DND-41 (cell line): ENCODE data around the gene SAPCD2.

Experiments used
- ATAC-seq: fragments of 200-7000 bp; cut with Tn5 transposase; 3 replicates; pipeline ENCODE4 v1.9.1; 2021; ENCODE audit warnings: low read depth; ENCODE audit not compliant: insufficient read depth
- DNase-seq: peaks from one replicate; pipeline ENCODE4 v3.0.0-alpha.2; 2020
- H2AFZ ChIP-seq: 2 replicates; pipeline ENCODE4 v1.6.0; 2012; ENCODE audit warnings: low read depth, low read length
- H3K27ac ChIP-seq: 2 replicates; pipeline ENCODE4 v1.5.1; 2012; ENCODE audit warnings: low read length, inconsistent platforms
- H3K27me3 ChIP-seq: fragments of 200-600 bp; sonication (generic); 2 replicates; pipeline ENCODE4 v1.6.0; 2012; ENCODE audit warnings: low read length, mild to moderate bottlenecking, inconsistent platforms; ENCODE audit not compliant: insufficient read depth, poor library complexity
- H3K36me3 ChIP-seq: 2 replicates; pipeline ENCODE4 v1.5.1; 2012; ENCODE audit warnings: low read length, inconsistent platforms; ENCODE audit not compliant: insufficient read depth
- H3K4me1 ChIP-seq: 2 replicates; pipeline ENCODE4 v1.5.1; 2012; ENCODE audit warnings: mild to moderate bottlenecking, low read length; ENCODE audit not compliant: insufficient read depth
- H3K4me2 ChIP-seq: 2 replicates; pipeline ENCODE4 v1.6.0; 2012; ENCODE audit warnings: mild to moderate bottlenecking, moderate library complexity, low read length, inconsistent platforms; ENCODE audit not compliant: insufficient read depth
- H3K4me3 ChIP-seq, 2 experiments: fragments of 200-600 bp in 1 of 2; shearing (Covaris generic) in 1 of 2; 2 replicates each; pipeline ENCODE4 v1.5.1; 2012 to 2016; ENCODE audit warnings: inconsistent platforms in 2 of 2, low read length in 2 of 2, mild to moderate bottlenecking in 2 of 2, low read depth in 1 of 2, moderate library complexity in 1 of 2
- H3K79me2 ChIP-seq: 2 replicates; pipeline ENCODE4 v1.6.0; 2012; ENCODE audit warnings: low read length, inconsistent platforms; ENCODE audit not compliant: insufficient read depth
- H3K9ac ChIP-seq: 2 replicates; pipeline ENCODE4 v1.6.0; 2012; ENCODE audit warnings: low read depth, mild to moderate bottlenecking, inconsistent platforms, low read length, moderate library complexity
- H3K9me3 ChIP-seq: 2 replicates; pipeline ENCODE4 v1.5.1; 2012; ENCODE audit warnings: low read length, moderate library complexity, mild to moderate bottlenecking, inconsistent platforms; ENCODE audit not compliant: insufficient read depth, severe bottlenecking
- H4K20me1 ChIP-seq: 2 replicates; pipeline ENCODE4 v1.6.0; 2012; ENCODE audit warnings: low read length; ENCODE audit not compliant: insufficient read depth
- CTCF ChIP-seq: IDR thresholded peaks from 2 replicates; pipeline ENCODE4 v1.5.1; 2012; ENCODE audit warnings: borderline replicate concordance, low read length, moderate library complexity, mild to moderate bottlenecking; ENCODE audit not compliant: poor library complexity, severe bottlenecking; ENCODE audit errors: extremely low read depth
- EZH2 ChIP-seq: IDR thresholded peaks from 3 replicates; pipeline ENCODE4 v1.6.1; 2012; ENCODE audit warnings: borderline replicate concordance, low read depth, mild to moderate bottlenecking, moderate library complexity, low read length, inconsistent platforms; ENCODE audit not compliant: severe bottlenecking

The SAPCD2 gene

GRCh38 chr9:137085920-137086530 is 15.7 kb upstream of the SAPCD2 start:
- peak overlapping the region; percentile 76 for H2AFZ ChIP-seq
- H3K9ac ChIP-seq: peak overlapping the region; percentile 88
- peak overlapping the region; percentile 42 to 69; a peak in 3 of 4 replicates for H3K4me3 ChIP-seq
- ATAC-seq (peak; percentile 4; the same call in 2 of the 3 replicates), DNase-seq (no peak)
- no peak for TF ChIP-seq EZH2
- no peak for TF ChIP-seq CTCF
- H3K4me2 ChIP-seq: peak overlapping the region; percentile 95
- H3K27me3 ChIP-seq: no peaks in the 10 kb centered on the region
- H3K36me3 ChIP-seq: peaks cover 17% of the 10 kb centered on the region
- H3K4me1 ChIP-seq: peaks cover 29% of the 10 kb centered on the region
- peaks cover 20% of the 10 kb centered on the region for H3K79me2 ChIP-seq
- peaks cover 3% of the 10 kb centered on the region; the same call in 1 of the 2 replicates for H4K20me1 ChIP-seq
- peak overlapping the region; percentile 63 for H3K27ac ChIP-seq
- H3K9me3 ChIP-seq: no peaks in the 10 kb centered on the region

GRCh38 chr9:137084526-137084925 is 14.2 kb upstream of the SAPCD2 start:
- ATAC-seq (no peak), DNase-seq (no peak)
- H3K9ac ChIP-seq: no peak overlapping the region
- peaks cover 5% of the 10 kb centered on the region; the same call in 1 of the 2 replicates for H3K36me3 ChIP-seq
- no peaks in the 10 kb centered on the region for H3K27me3 ChIP-seq
- peaks cover 14% of the 10 kb centered on the region for H3K79me2 ChIP-seq
- no peak overlapping the region for H3K4me2 ChIP-seq
- H3K9me3 ChIP-seq: no peaks in the 10 kb centered on the region
- peaks cover 29% of the 10 kb centered on the region for H3K4me1 ChIP-seq
- H4K20me1 ChIP-seq: no peaks in the 10 kb centered on the region
- no peak overlapping the region for H3K27ac ChIP-seq
- no peak overlapping the region for H3K4me3 ChIP-seq
- TF ChIP-seq CTCF (no peak), EZH2 (no peak)
- no peak overlapping the region for H2AFZ ChIP-seq

GRCh38 chr9:137083394-137084004 is 13.1 kb upstream of the SAPCD2 start:
- Histone ChIP-seq H2AFZ (no peak overlapping the region), H3K36me3 (no peaks in the 10 kb centered on the region), H4K20me1 (no peaks in the 10 kb centered on the region), H3K79me2 (peaks cover 12% of the 10 kb centered on the region), H3K27me3 (no peaks in the 10 kb centered on the region), H3K9me3 (no peaks in the 10 kb centered on the region), H3K9ac (no peak overlapping the region), H3K4me1 (peaks cover 22% of the 10 kb centered on the region), H3K4me2 (no peak overlapping the region), H3K4me3 (no peak overlapping the region), H3K27ac (no peak overlapping the region)
- no peak for ATAC-seq
- TF ChIP-seq CTCF: no peak
- no peak for TF ChIP-seq EZH2
- DNase-seq: no peak
